ENCODE results near the gene SIM1. TPM values are rescaled to one million over a fixed set of nuclear protein-coding genes. Genes with fewer than 3 reads are reported as not detected.

Gene SIM1
- total RNA-seq, 1 experiment from 2014 or later, result not detected

DNA sequence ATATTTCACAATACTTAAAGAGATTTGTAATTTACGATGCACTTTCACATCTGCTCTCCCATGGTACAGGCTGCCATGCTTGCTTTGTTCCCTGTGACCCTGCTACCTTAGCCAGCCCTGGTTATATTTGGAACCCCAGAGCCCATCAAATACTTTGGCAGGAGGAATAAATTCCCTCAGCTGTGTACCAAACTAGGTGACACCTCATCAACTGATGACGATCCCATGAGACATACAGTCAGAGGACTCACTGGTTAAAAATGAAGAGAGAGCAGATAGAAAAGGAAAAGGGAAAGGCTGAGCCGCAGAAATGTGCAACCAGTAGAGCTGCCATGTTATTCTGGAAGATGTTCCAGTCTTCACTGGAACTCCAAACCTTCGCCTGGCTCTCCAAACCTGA lies 120.0 kb downstream of the SIM1 start:
- H3K4me1 ChIP-seq (ENCODE audit: control insufficient read depth in 1 of 2, insufficient read depth in 2 of 2, low read length in 2 of 2), result no peaks in the 10 kb centered on the region
- no peaks in the 10 kb centered on the region for H4K20me1 ChIP-seq (ENCODE audit: insufficient read depth)
- intact Hi-C loops (cut with micrococcal nuclease), result no loop called here
- RAD21 ChIA-PET (ENCODE audit: low non-redundant PET in 1 of 2, low total read pairs in 2 of 2, uncharacterized antibody in 2 of 2, unreplicated experiment in 2 of 2), result no interaction called here
- H2AFZ ChIP-seq (ENCODE audit: low read depth, low read length, poor library complexity, severe bottlenecking), result no peak overlapping the region
- no peaks in the 10 kb centered on the region for H3K9me3 ChIP-seq (ENCODE audit: control insufficient read depth in 1 of 2, insufficient read depth in 1 of 2, low read depth in 1 of 2, low read length in 2 of 2)
- no peaks in the 10 kb centered on the region for H3K27me3 ChIP-seq (ENCODE audit: insufficient read depth, low read length)
- no peak for ATAC-seq
- POLR2A ChIA-PET, result no interaction called here
- no peaks in the 10 kb centered on the region for H3K9me2 ChIP-seq (ENCODE audit: insufficient read depth)
- CTCF ChIA-PET, result no interaction called here
- TF ChIP-seq SRF (IDR thresholded peaks at IDR 0.05; ENCODE audit: low read depth) (no peak), TCF7L2 (IDR thresholded peaks at IDR 0.05; ENCODE audit: borderline replicate concordance, extremely low read depth, insufficient read depth, insufficient read length) (no peak), FOSL1 (IDR thresholded peaks at IDR 0.05; ENCODE audit: low read depth) (no peak), CEBPB (IDR thresholded peaks at IDR 0.05; ENCODE audit: low read depth) (no peak), EGR1 (IDR thresholded peaks at IDR 0.05; ENCODE audit: low read depth) (no peak)
- TF ChIP-seq, protein P1, sequence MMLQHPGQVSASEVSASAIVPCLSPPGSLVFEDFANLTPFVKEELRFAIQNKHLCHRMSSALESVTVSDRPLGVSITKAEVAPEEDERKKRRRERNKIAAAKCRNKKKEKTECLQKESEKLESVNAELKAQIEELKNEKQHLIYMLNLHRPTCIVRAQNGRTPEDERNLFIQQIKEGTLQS (IDR thresholded peaks at IDR 0.05), result no peak
- H3K79me2 ChIP-seq (ENCODE audit: insufficient read depth, low read length), result no peaks in the 10 kb centered on the region
- H3K4me3 ChIP-seq (replicated peaks in 1 of 2; ENCODE audit: low read depth in 1 of 2, low read length in 2 of 2), result no peak overlapping the region
- H3K27ac ChIP-seq (ENCODE audit: low read depth, low read length), result no peak overlapping the region
- BruUV-seq (replicated peaks), result no TSS peak
- no peaks in the 10 kb centered on the region for H3K36me3 ChIP-seq (ENCODE audit: control insufficient read depth in 1 of 2, insufficient read depth in 2 of 2, low read length in 2 of 2)
- no peak for DNase-seq (ENCODE audit: low read depth, low spot score)
- H3K9ac ChIP-seq (ENCODE audit: low read length), result no peak overlapping the region
- no peak overlapping the region for H3K4me2 ChIP-seq (ENCODE audit: low read length)

DNA sequence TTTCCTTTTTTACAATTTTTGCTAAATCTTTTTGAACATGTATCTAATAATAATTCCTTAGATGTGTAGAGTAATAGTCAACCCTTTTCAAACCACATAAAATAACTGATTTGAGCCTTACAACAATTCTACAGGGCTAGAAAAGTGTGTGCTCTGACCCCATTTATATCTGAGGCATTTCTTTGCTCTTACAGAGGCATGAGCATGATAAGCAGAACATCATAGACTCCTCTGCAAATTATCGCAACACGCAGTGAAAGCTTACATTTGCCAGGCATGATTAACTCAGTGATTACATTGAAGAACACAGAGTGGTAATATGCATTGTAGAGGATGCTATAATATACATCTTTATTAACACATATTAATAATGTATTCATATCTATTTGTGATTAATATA lies 120.4 kb downstream of the SIM1 start:
- Histone ChIP-seq H3K79me2 (ENCODE audit: insufficient read depth, low read length) (no peaks in the 10 kb centered on the region), H3K9ac (ENCODE audit: low read length) (no peak overlapping the region), H3K9me3 (ENCODE audit: control insufficient read depth in 1 of 2, insufficient read depth in 1 of 2, low read depth in 1 of 2, low read length in 2 of 2) (no peaks in the 10 kb centered on the region), H3K4me1 (ENCODE audit: control insufficient read depth in 1 of 2, insufficient read depth in 2 of 2, low read length in 2 of 2) (no peaks in the 10 kb centered on the region), H3K9me2 (ENCODE audit: insufficient read depth) (no peaks in the 10 kb centered on the region), H3K4me2 (ENCODE audit: low read length) (no peak overlapping the region), H3K27me3 (ENCODE audit: insufficient read depth, low read length) (no peaks in the 10 kb centered on the region), H4K20me1 (ENCODE audit: insufficient read depth) (no peaks in the 10 kb centered on the region), H2AFZ (ENCODE audit: low read depth, low read length, poor library complexity, severe bottlenecking) (no peak overlapping the region), H3K36me3 (ENCODE audit: control insufficient read depth in 1 of 2, insufficient read depth in 2 of 2, low read length in 2 of 2) (no peaks in the 10 kb centered on the region), H3K4me3 (replicated peaks in 1 of 2; ENCODE audit: low read depth in 1 of 2, low read length in 2 of 2) (no peak overlapping the region), H3K27ac (ENCODE audit: low read depth, low read length) (no peak overlapping the region)
- BruUV-seq (replicated peaks), result no TSS peak
- TF ChIP-seq SP1 (IDR thresholded peaks at IDR 0.05; ENCODE audit: low read depth) (no peak), SIN3A (IDR thresholded peaks at IDR 0.05; ENCODE audit: low read depth) (no peak), CEBPB (IDR thresholded peaks at IDR 0.05; ENCODE audit: low read depth) (no peak)
- TF ChIP-seq, protein P2, sequence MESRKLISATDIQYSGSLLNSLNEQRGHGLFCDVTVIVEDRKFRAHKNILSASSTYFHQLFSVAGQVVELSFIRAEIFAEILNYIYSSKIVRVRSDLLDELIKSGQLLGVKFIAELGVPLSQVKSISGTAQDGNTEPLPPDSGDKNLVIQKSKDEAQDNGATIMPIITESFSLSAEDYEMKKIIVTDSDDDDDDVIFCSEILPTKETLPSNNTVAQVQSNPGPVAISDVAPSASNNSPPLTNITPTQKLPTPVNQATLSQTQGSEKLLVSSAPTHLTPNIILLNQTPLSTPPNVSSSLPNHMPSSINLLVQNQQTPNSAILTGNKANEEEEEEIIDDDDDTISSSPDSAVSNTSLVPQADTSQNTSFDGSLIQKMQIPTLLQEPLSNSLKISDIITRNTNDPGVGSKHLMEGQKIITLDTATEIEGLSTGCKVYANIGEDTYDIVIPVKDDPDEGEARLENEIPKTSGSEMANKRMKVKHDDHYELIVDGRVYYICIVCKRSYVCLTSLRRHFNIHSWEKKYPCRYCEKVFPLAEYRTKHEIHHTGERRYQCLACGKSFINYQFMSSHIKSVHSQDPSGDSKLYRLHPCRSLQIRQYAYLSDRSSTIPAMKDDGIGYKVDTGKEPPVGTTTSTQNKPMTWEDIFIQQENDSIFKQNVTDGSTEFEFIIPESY (IDR thresholded peaks at IDR 0.05; ENCODE audit: extremely low read depth, insufficient replicate concordance, low read length), result no peak
- CTCF ChIA-PET, result no interaction called here
- intact Hi-C loops (cut with micrococcal nuclease), result no loop called here
- ATAC-seq, result no peak
- POLR2A ChIA-PET, result no interaction called here
- RAD21 ChIA-PET (ENCODE audit: low non-redundant PET in 1 of 2, low total read pairs in 2 of 2, uncharacterized antibody in 2 of 2, unreplicated experiment in 2 of 2), result no interaction called here
- no peak for DNase-seq (ENCODE audit: low read depth, low spot score)
